ENCODE results near the gene MEG3.
"Not testable (repeated sequence)": the region's sequence is repeated elsewhere in the genome, so short reads cannot be mapped to it uniquely, and the experiment has no call there.

The MEG3 gene

DNA sequence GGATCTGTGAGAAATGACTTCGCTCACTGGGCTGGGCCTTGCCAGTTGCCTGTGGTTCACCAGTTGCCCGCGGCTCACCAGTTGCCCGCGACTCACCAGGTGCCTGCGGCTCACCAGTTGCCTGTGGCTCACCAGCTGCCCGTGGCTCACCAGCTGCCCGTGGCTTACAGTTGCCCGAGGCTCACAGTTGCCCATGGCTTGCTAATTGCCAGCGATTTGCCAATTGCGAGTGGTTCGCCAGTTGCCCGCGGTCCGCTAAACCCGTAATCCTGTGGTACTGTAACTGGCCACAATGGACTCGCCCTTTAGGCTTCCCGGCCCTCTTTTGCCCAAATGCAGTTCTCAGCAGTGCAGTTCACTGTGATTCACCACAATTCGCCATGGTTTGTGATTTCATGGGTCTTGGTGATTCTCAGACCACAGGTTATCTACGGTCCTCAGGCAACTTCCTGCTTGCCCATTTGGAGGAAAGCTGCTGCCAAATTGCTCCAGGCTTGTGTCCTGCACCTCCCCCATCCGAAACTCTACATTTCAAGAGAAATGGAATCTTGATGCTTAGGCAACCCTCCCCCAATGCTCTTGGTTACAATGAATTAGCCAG, 15.0 kb upstream of the MEG3 start:
- FAIRE-seq, result no peak

DNA sequence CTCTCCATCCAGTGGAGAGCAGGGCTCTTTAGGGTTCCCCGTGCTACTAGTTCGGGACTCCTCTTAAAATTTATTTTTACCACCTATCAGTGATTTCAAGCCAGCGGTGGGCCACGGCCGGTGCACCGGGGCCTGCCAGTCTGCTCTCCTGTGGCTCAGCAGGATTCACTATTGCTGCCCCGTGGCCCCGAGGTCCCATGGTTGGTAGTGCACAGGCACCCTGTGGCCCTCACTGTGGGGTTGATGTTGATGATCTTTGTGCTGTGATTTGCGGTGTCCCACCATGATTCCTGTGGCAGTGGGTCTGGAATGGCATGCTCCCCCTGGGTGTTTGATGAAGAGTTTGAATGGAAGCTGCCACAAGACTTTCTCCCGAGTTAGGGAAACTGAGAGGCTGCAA, 12.6 kb upstream of the MEG3 start:
- no peak for DNase-seq (ENCODE audit: extremely low spot score, insufficient read length, low read depth)
- FAIRE-seq, result no peak

More for the DNA sequence above, 15.0 kb upstream of the MEG3 start:
- no peak for DNase-seq (ENCODE audit: extremely low spot score, insufficient read length, low read depth)

DNA sequence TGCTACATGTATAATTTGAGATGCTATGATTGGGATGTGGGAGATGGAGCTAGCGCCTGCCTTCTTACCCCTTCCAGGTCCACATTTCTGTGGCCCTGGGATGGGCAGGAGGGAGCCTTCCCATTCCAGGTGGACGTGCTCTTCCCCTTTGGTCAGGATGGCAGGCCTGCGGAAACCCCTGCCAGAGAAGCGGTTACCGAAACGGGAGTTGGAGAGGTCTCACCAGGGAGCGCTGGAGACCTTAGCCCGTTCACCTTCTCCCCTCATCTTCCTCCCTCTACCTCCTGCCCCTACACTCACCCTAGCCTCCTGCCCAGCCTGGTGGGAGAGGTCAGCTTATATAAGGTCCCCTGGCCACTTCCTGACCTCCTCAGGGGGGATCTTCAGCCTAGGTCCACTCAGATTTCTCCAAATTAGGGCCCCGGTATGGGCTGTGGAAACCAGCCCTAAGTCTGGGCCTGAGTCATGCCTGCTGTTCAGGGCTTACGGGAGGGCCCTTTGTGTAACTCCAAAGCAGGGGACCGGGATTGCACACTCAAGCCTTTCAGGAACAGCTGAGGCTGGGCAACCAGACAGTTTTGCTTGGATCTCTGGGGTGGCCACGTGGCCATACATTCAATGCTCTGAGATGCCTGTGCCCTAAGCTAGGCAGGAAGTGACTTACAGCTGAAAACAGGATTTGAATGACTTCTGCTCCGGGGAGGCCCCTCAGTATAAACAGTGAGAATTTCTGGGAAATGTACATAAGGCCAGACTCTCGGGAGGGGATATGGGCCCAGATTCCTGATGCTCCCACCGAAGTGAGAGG, 10.2 kb upstream of the MEG3 start:
- FAIRE-seq, result no peak
- DNase-seq (ENCODE audit: extremely low spot score, insufficient read length, low read depth), result no peak

DNA sequence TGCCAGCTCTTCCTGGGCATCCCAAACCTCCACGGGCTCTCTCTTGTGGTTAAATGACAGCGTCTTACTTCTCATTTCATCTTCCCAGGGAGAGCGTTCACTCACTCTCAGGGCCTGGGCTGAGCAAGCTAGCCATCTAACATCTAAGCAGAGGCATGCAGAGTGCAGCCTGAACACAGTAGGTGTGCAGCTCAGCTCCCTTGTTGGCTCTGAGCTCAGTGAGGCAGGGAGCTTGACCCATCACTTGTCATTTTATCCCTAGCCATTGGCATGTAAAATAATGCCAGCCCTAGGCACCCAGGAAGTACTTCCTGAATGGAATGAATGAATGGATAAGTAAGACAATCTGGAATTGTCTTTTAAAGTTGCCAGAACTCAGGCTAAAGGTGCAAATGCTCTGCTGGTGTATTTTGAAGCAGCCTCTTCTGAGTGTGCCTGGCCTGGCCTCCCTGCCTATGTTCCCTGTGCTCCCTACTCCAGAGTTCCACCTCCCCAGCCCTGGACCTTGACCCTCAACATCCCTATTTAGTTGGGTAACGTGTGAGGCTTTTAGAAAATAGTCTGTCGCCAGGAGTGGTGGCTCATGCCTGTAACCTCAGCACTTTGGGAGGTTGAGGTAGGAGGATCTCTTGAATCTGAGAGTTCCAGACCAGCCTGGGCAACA, 9.5 kb upstream of the MEG3 start:
- FAIRE-seq (no peak), DNase-seq (ENCODE audit: extremely low spot score, insufficient read length, low read depth) (no peak)

DNA sequence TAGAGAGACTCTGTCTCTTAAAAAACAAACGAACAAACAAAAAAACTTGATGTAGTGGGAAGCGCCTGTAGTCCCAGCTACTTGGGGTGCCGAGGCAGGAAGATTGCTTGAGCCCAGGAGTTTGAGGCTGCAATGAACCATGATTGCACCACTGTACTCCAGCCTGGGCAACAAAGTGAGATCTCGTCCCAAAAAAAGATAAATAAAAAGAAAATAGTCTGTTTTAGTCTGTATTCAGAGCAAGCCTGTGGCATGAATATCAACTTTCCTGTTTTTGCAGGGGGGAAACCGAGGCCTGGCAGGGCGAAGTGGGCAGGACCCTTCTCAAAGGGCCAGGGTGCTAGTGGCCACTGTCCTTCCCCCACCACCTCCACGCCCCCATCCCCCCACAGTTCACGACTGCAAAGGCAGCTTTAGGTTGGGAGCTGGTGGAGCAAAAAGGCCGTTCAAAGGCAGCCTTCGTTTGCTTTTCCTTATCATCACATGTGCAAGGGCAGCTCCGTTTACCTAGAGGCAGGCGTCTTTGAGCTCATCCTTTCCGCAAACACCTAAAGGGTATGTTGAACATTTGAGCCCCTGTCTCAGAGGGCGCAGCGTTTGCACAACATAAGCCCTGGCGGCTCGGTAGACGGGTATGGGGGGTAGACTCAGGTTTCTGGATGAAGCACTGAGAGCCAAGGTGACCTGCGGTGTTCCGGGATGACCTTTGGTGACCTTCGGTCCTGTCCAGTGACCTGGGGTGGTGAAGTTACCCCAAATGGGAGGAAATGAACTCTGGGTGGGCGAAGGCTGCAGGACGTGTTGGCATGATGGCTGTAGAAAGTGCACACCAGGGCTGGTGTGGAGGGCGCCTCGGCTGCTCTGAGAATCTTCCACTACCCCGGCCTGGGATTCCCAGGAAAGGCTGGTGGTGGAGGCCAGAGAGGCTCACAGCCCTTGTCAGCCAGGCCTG, 8.7 kb upstream of the MEG3 start:
- DNase-seq (ENCODE audit: extremely low spot score, insufficient read length, low read depth) (no peak), FAIRE-seq (no peak)

DNA sequence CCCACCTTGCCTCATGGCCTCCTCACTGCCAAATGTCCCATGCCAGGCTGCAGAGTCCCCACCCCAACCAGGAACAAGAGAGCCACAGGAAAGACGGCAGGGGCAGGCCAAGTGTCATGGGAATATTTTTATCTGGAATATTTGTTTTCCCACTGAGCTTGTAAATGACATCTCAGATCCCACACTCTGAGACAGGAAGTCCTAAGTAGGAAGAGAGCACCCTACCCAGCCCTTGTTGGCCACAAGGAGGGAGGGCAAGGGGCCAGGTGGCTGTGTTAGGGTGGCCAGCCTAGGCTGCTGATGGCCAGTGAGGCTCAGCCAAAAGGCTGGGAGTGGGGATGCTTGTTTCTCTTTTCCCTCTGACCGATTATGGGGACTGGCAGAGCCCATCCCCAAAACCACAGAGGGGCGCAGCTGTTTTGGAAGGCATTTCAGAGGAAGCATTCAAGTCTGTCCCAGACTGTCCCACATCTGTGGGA, 7.7 kb upstream of the MEG3 start:
- no peak for DNase-seq (ENCODE audit: extremely low spot score, insufficient read length, low read depth)
- FAIRE-seq, result no peak

DNA sequence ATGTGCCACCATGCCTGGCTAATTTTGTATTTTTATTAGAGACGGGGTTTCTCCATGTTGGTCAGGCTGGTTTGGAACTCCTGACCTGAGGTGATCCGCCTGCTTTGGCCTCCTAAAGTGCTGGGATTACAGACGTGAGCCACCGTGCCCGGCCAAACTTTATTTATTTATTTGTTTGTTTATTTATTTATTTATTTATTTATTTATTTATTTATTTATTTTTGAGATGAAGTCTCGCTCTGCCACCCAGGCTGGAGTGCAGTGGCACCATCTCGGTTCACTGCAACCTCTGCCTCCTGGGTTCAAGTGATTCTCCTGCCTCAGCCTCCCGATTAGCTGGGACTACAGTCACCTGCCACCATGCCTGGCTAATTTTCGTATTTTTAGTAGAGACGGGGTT, 7.0 kb upstream of the MEG3 start:
- DNase-seq (ENCODE audit: extremely low spot score, insufficient read length, low read depth); FAIRE-seq: not testable (repeated sequence)

DNA sequence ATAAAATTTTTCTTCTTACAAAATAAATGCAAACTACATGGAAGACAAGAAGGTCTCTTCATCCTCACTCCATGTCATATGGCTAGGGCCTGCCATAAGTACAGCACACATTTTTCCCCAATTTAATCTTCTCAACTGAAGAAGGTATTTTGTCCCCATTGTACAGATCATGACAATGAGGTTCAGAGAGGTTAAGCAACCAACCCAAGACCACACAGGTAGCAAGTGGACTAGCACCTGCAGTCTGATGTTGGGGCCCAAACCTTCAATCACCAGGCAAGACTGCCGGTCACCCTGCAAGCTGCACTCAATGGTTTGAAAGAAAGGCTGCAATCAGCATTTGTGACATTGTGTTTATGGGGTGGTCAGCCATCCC, 6.5 kb upstream of the MEG3 start:
- FAIRE-seq (no peak), DNase-seq (ENCODE audit: extremely low spot score, insufficient read length, low read depth) (no peak)

DNA sequence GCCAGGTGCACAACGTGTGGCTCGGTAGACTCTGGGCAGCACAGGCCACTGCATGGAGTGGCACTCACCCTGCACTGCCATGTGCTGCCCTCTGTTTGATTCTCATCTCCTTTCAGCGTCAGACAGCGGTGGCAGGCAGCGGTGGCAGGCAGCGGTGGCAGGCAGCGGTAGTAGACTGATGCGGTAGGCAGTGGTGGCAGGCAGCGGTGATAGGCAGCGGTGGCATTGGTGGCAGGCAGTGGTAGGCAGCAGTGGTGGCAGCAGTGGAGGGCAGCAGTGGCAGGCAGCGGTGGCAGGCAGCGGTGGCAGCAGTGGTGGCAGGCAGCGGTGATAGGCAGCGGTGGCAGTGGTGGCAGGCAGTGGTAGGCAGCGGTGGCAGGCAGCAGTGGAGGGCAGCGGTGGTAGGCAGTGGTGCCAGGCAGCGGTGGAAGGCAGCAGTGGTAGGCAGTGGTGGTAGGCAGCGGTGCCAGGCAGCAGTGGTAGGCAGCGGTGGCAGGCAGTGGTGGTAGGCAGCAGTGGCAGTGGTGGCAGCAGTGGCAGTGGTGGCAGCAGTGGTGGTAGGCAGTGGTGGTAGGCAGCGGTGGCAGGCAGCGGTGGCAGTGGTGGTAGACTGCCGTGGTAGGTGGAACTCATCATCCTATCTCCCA, 6.0 kb upstream of the MEG3 start:
- no peak for DNase-seq (ENCODE audit: extremely low spot score, insufficient read length, low read depth)
- FAIRE-seq, result no peak

DNA sequence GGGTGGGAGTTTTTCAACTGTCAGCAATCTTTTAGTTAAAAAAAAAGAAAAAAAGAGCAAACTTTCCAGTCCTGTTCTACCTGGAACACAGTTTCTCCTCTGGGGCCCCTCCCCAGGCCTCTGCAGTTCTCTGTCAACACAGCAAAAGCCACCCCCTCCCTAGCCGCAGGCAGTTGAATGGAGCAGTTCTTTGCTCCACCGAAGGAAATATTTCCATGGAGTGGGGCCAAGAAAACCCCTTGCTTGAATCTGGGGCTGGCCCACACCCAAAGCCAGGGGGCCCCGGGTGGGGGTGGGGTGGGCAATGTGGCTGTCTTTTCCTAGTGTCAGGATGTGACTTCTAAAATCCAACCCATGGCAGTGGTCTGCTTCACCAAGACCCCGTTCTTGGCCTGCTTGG, 5.0 kb upstream of the MEG3 start:
- no peak for FAIRE-seq
- no peak for DNase-seq (ENCODE audit: extremely low spot score, insufficient read length, low read depth)

DNA sequence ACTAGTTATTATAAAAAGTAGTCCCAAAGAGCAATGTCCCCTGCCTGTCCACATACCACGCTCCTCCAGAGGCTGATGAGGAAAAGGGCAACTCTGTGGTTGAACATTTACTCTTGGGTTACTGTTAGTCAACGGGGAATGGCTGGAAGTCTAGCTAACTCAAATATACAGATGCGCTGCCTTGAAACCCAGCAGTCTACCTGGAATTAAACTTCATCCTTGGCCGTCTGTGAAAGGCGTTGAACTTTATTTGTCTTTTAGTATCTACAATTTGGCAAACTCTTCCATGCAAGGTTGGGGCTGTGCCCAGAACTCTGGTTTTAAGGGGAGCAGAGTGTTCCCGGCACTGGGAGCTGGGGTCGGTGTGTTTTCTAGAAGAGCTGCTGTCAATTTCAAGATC, 3.9 kb upstream of the MEG3 start:
- no peak for FAIRE-seq
- DNase-seq (ENCODE audit: extremely low spot score, insufficient read length, low read depth), result no peak

DNA sequence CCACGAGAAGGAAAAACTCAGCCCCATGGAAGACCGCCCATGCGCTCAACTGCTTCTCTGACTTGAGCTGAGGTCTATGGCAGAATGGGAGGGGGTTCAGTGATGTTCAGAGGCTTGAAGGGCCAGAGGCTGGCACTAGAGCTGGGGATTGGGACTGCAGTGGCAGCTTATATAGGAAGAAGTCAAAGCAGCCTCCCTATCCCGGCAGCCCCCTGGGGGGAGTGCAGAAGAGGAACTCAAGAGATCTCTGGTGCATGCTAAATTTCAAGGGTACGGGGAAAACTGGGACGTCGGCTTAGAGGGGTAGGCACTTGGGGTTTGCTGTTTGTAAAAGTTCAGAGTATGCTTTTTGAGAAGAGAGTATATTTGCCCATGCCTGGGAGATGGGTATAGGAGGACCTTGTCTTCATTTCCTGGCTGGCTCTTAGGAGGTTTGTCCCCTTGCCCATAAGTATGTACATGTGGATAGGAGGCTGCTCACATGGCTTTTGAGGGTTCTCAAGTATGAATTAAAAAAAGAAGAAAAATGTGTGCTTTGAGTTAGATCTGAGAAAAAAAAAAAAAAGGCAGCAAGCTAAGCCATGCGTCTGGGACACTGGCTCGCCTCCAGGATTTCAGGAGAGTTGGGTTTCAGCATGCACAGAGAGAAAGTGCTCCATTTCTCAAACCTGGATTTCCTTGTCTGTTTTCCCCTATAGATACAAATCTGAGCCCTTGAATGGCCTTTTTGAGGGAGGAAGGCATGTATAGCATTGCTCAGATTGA, 3.2 kb upstream of the MEG3 start:
- DNase-seq (ENCODE audit: extremely low spot score, insufficient read length, low read depth) (no peak), FAIRE-seq (no peak)

DNA sequence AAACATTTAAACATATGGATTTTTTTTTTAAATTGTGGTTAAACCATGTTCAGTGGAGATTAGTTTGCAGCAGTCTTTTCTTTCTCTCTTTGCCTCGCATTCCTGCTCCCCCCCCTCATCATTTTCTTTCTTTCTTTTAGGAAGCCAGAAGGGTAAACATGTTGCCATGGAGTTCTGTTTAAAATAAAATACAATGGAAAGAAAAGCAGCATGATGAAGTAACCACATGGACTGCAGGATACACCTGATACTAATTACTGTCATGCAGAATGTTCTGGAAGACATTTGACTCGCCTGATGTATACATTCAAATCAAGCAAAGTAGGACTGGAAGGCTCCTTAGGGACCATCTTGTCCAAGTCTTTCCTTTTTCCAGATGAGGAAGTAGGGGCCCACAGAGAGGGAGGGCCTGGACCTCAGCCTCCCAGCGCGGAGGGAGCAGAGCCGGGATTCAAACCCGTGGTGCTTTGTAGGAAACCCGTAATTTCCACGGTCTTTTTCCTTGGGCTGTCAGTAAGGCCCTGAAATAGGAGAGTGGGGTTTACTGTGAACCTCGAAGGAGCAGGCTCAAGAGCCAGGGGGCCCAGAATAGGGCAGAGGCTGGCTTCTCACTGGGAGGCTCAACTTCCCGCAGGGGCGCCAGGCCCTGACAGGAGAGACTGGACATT, 2.4 kb upstream of the MEG3 start:
- FAIRE-seq (no peak), DNase-seq (ENCODE audit: extremely low spot score, insufficient read length, low read depth) (no peak)

DNA sequence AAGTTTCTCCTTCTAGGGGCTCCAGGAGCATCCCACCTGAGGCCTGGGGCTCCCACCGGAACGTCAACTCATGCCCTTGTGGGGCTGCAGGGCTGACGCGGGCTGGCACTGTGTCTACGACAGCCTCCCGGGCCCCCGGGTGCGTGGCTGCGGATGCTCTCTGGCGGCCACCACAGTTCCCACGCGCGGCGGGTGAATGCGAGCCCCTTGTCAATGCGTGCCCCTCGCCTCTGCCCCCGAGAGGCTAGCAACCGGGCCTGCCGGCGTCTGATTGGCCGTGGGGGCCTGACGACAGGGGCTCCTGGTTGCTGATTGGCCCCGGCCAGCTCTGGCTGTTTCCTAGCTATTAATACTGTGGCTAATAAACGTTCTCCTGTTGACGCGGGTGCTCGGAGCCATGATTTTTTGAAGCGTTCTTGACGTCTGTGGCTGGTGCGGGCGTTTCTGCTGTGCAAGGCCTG, 1.8 kb upstream of the MEG3 start:
- FAIRE-seq (no peak), DNase-seq (ENCODE audit: extremely low spot score, insufficient read length, low read depth) (no peak)

DNA sequence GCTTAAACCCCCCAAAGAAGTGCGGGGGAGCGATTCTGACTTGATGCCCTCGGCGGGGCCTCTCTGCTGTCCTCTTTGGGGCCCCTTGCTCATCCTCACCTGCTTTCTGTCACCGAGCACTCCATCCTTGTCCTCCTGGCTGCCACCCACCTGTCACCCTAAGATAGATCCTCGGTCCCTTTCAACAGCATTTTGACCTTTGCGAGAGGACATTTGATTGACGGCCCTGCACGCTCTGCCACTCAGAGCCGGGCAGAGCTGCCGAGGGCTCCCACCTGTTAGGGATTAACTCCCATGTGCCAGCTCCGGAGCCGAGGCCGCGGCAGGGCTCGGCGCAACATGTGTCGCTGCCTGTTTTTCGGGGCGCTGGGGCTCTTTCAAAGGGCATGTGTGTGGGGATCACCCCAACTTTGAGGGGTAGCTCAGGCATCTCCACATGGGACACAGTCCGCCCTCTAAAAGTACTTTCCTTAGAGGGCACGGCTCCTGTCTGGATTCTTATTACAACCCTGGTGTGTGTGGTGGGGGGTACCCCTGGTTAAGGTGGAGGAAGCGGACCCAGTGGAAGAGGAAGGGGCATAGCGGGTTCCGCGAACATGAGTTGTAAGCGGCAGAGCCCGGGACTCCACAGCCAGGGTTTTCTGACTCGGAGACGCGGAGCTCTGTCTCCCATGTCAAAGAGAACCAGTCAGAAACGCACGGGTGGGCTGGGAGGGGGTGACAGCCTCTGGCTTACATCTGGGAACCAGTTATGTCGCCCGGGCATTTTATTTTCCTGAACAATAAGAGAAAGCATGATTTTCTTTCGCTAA, 811 bp upstream of the MEG3 start:
- FAIRE-seq (no peak), DNase-seq (ENCODE audit: extremely low spot score, insufficient read length, low read depth) (no peak)

DNA sequence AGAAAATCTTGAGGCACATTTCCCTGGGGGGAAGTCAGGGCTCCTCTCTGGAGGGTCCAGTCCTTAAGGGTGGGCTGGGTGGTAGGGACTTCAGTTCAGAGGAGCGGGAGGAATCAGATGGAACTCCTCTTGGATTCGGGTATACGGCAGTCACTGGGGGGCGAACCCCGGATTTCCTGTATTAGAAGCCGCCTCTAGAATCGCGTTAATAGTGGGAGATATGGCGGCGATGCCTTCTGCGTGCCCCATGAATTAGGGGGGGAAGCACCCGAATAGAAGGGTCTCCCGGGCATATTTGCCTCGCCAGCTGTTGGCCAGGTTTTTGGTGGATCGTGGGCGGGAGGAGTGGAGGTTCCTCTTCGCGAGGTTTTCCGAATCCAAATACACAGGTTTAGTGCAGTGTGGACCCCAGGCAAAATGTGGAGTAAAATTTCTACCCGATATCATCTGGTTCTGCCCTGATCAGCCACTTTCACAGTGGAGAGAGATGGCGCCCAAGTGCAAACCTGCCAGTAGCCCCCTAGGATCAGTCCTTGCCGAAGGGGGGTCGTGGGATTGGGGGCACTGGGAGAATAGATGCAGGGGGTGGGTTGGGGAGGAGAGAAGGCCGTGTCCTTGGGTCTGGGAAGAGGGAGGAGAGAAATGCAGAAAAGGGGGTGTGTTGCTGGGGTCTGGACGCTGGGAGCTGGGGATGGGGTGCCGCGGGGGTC, 628 bp downstream of the MEG3 start:
- DNase-seq (ENCODE audit: extremely low spot score, insufficient read length, low read depth), result no peak
- no peak for FAIRE-seq

Data from GM18507 (cell line).